ENCODE results near the gene ARMC10.

The ARMC10 gene

DNA sequence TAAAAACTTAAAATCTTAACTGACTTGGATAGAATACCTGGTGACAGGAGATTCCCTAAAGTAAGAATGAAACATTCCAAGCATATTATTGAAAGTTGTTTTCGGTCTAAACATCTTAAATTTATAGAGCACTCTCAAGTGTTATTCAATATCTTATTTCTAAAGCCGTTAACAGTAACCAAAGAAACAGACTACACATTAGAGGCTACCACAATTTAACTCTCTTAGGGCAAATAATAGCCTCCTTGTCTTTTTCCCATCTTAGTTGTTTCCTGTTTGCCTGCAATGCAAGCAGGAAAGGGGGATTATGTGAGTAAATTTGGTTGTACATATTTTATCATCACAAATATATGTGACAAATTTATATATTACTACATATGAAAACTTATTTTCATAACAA, 42.5 kb downstream of the ARMC10 start:
- Histone ChIP-seq H3K36me3 (ENCODE audit: control insufficient read depth in 1 of 2, insufficient read depth in 2 of 2, low read length in 2 of 2) (peaks cover 0 to 3% of the 10 kb centered on the region in 2 experiments), H3K14ac (ENCODE audit: low read length) (no peak overlapping the region), H3K27me3 (ENCODE audit: insufficient read depth, low read length) (no peaks in the 10 kb centered on the region), H3K27ac (ENCODE audit: low read depth, low read length) (no peak overlapping the region), H2BK120ac (ENCODE audit: insufficient read depth, low read length, poor library complexity) (no peak overlapping the region), H2BK5ac (ENCODE audit: low read depth, low read length, poor library complexity) (no peak overlapping the region), H4K91ac (ENCODE audit: low read depth, low read length) (no peak overlapping the region), H3K9ac (ENCODE audit: low read length) (no peak overlapping the region), H3K79me1 (ENCODE audit: low read length) (no peaks in the 10 kb centered on the region), H2BK12ac (ENCODE audit: low read length) (no peak overlapping the region), H3K4me3 (ENCODE audit: low read depth, low read length) (no peak overlapping the region), H3K4ac (ENCODE audit: low read depth, low read length) (no peak overlapping the region), H3K4me2 (ENCODE audit: low read length) (no peak overlapping the region), H3K79me2 (ENCODE audit: control insufficient read depth, insufficient read depth, low read length, poor library complexity) (no peaks in the 10 kb centered on the region), H4K12ac (ENCODE audit: low read depth, low read length) (no peak overlapping the region), H3K18ac (ENCODE audit: low read length) (no peak overlapping the region), H4K8ac (ENCODE audit: low read depth, low read length) (no peak overlapping the region), H2AFZ (ENCODE audit: insufficient read depth, low read length, poor library complexity) (no peak overlapping the region), H2AK5ac (ENCODE audit: low read length) (no peak overlapping the region), H3K4me1 (ENCODE audit: control insufficient read depth in 1 of 2, insufficient read depth in 2 of 2, low read length in 2 of 2) (no peaks in the 10 kb centered on the region), H3K23ac (ENCODE audit: low read length) (no peak overlapping the region), H3K9me3 (ENCODE audit: insufficient read depth, low read depth, low read length) (no peaks in the 10 kb centered on the region)
- no peak for DNase-seq
- WGBS (ENCODE audit: extremely low coverage, insufficient coverage, insufficient read length): no CpG with 5 or more reads among the region's 2 CpGs

DNA sequence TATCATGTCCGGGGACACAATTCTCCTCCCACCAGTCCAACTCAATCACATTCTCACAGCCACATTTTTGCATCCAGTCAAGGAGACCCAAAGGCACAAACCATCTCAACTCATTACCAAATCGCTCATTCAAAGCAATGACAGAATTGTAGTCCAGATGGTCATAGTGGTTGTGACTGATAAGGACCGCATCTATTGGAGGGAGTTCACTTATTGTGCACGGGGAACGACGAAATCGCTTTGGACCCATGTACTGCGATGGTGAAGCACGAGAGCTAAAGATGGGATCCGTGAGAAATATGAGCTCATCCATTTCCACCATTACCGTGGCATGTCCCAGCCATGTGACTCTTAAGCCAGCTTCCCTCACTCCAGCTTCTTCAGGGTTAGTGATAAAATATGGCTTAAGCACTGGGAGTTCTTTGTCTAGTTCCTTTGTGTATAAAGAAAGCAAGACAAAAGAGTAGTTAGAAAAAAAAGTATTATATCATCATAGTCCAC, 44.9 kb downstream of the ARMC10 start:
- no CpG with 5 or more reads among the region's 11 CpGs for WGBS (ENCODE audit: extremely low coverage, insufficient coverage, insufficient read length)

DNA sequence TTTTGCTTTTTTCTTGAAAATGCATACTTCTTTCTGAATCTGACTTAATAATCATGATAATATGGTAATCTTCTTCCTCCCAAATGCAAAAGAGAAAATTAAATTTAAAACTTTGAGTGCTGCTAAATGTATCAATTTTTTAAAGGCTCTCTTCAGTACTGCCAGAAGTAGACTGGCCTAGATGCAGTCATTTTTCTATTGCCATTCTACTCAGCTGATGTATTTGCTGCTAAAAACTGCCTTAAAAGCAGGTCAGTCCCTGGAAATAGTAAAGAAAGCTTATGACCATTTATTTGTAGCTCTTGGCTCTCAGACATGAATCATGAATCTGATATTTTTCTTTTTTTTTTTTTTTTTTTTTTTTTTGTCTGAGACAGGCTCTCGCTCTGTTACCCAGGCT, 45.4 kb downstream of the ARMC10 start:
- Histone ChIP-seq H3K23ac (ENCODE audit: low read length) (no peak overlapping the region), H3K79me1 (ENCODE audit: low read length) (no peaks in the 10 kb centered on the region), H3K4me3 (ENCODE audit: low read depth, low read length) (no peak overlapping the region), H3K14ac (ENCODE audit: low read length) (no peak overlapping the region), H3K9me3 (ENCODE audit: insufficient read depth, low read depth, low read length) (no peaks in the 10 kb centered on the region), H3K9ac (ENCODE audit: low read length) (no peak overlapping the region), H3K36me3 (ENCODE audit: control insufficient read depth in 1 of 2, insufficient read depth in 2 of 2, low read length in 2 of 2) (peaks cover 0 to 3% of the 10 kb centered on the region in 2 experiments), H4K8ac (ENCODE audit: low read depth, low read length) (no peak overlapping the region), H3K4me2 (ENCODE audit: low read length) (no peak overlapping the region), H4K12ac (ENCODE audit: low read depth, low read length) (no peak overlapping the region), H3K27me3 (ENCODE audit: insufficient read depth, low read length) (no peaks in the 10 kb centered on the region), H2AK5ac (ENCODE audit: low read length) (no peak overlapping the region), H3K79me2 (ENCODE audit: control insufficient read depth, insufficient read depth, low read length, poor library complexity) (no peaks in the 10 kb centered on the region), H3K4me1 (ENCODE audit: control insufficient read depth in 1 of 2, insufficient read depth in 2 of 2, low read length in 2 of 2) (no peaks in the 10 kb centered on the region), H2BK5ac (ENCODE audit: low read depth, low read length, poor library complexity) (no peak overlapping the region), H3K4ac (ENCODE audit: low read depth, low read length) (no peak overlapping the region), H4K91ac (ENCODE audit: low read depth, low read length) (no peak overlapping the region), H3K18ac (ENCODE audit: low read length) (no peak overlapping the region), H3K27ac (ENCODE audit: low read depth, low read length) (no peak overlapping the region), H2AFZ (ENCODE audit: insufficient read depth, low read length, poor library complexity) (no peak overlapping the region), H2BK120ac (ENCODE audit: insufficient read depth, low read length, poor library complexity) (no peak overlapping the region), H2BK12ac (ENCODE audit: low read length) (no peak overlapping the region)
- no CpG with 5 or more reads among the region's 1 CpG for WGBS (ENCODE audit: extremely low coverage, insufficient coverage, insufficient read length)
- DNase-seq: no peak

More for the DNA sequence above, 44.9 kb downstream of the ARMC10 start:
- H3K9ac ChIP-seq (ENCODE audit: low read length): no peak overlapping the region
- no peak overlapping the region for H3K18ac ChIP-seq (ENCODE audit: low read length)
- H3K4me1 ChIP-seq (ENCODE audit: control insufficient read depth in 1 of 2, insufficient read depth in 2 of 2, low read length in 2 of 2): no peaks in the 10 kb centered on the region
- H3K4me3 ChIP-seq (ENCODE audit: low read depth, low read length): no peak overlapping the region
- no peak overlapping the region for H4K91ac ChIP-seq (ENCODE audit: low read depth, low read length)
- H2BK5ac ChIP-seq (ENCODE audit: low read depth, low read length, poor library complexity): no peak overlapping the region
- H3K79me2 ChIP-seq (ENCODE audit: control insufficient read depth, insufficient read depth, low read length, poor library complexity): no peaks in the 10 kb centered on the region
- no peak overlapping the region for H2BK120ac ChIP-seq (ENCODE audit: insufficient read depth, low read length, poor library complexity)
- no peak overlapping the region for H3K4ac ChIP-seq (ENCODE audit: low read depth, low read length)
- H3K14ac ChIP-seq (ENCODE audit: low read length): no peak overlapping the region
- no peak overlapping the region for H2AFZ ChIP-seq (ENCODE audit: insufficient read depth, low read length, poor library complexity)
- no peaks in the 10 kb centered on the region for H3K9me3 ChIP-seq (ENCODE audit: insufficient read depth, low read depth, low read length)
- H2AK5ac ChIP-seq (ENCODE audit: low read length): no peak overlapping the region
- H3K27ac ChIP-seq (ENCODE audit: low read depth, low read length): no peak overlapping the region
- H2BK12ac ChIP-seq (ENCODE audit: low read length): no peak overlapping the region
- H3K27me3 ChIP-seq (ENCODE audit: insufficient read depth, low read length): no peaks in the 10 kb centered on the region
- H3K4me2 ChIP-seq (ENCODE audit: low read length): no peak overlapping the region
- no peak overlapping the region for H4K8ac ChIP-seq (ENCODE audit: low read depth, low read length)
- H4K12ac ChIP-seq (ENCODE audit: low read depth, low read length): no peak overlapping the region
- no peaks in the 10 kb centered on the region for H3K79me1 ChIP-seq (ENCODE audit: low read length)
- DNase-seq: no peak
- peaks cover 0 to 3% of the 10 kb centered on the region in 2 experiments for H3K36me3 ChIP-seq (ENCODE audit: control insufficient read depth in 1 of 2, insufficient read depth in 2 of 2, low read length in 2 of 2)
- no peak overlapping the region for H3K23ac ChIP-seq (ENCODE audit: low read length)

DNA sequence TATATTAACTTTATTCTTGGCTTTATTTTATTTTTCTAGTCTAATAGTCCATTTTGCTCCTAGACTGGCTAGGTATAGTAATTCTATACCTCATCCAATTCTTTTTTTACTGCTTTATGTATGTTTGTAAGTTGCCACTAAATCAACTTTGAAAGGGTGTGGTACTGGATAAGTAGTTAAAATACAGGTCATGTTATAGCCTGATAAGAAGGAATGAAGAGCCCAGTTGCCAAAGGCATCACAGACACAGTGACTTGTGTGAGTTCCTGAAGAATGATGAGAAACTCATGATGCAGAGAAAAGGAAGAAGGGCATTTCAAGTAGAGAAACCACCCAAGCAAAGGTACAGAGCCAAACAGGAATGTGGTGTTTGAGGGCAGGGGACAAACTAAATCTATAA, 46.7 kb downstream of the ARMC10 start:
- H4K12ac ChIP-seq (ENCODE audit: low read depth, low read length): no peak overlapping the region
- no peak overlapping the region for H4K8ac ChIP-seq (ENCODE audit: low read depth, low read length)
- no peak overlapping the region for H3K4me2 ChIP-seq (ENCODE audit: low read length)
- no peaks in the 10 kb centered on the region for H3K9me3 ChIP-seq (ENCODE audit: insufficient read depth, low read depth, low read length)
- no peaks in the 10 kb centered on the region for H3K79me1 ChIP-seq (ENCODE audit: low read length)
- H3K18ac ChIP-seq (ENCODE audit: low read length): no peak overlapping the region
- peaks cover 0 to 3% of the 10 kb centered on the region in 2 experiments for H3K36me3 ChIP-seq (ENCODE audit: control insufficient read depth in 1 of 2, insufficient read depth in 2 of 2, low read length in 2 of 2)
- H3K4me3 ChIP-seq (ENCODE audit: low read depth, low read length): no peak overlapping the region
- no peak overlapping the region for H2BK120ac ChIP-seq (ENCODE audit: insufficient read depth, low read length, poor library complexity)
- no peak overlapping the region for H3K4ac ChIP-seq (ENCODE audit: low read depth, low read length)
- no peak overlapping the region for H3K9ac ChIP-seq (ENCODE audit: low read length)
- no peak overlapping the region for H3K27ac ChIP-seq (ENCODE audit: low read depth, low read length)
- H2BK5ac ChIP-seq (ENCODE audit: low read depth, low read length, poor library complexity): no peak overlapping the region
- no peak overlapping the region for H3K23ac ChIP-seq (ENCODE audit: low read length)
- H4K91ac ChIP-seq (ENCODE audit: low read depth, low read length): no peak overlapping the region
- no peaks in the 10 kb centered on the region for H3K79me2 ChIP-seq (ENCODE audit: control insufficient read depth, insufficient read depth, low read length, poor library complexity)
- no peak overlapping the region for H2BK12ac ChIP-seq (ENCODE audit: low read length)
- no peak overlapping the region for H3K14ac ChIP-seq (ENCODE audit: low read length)
- DNase-seq: no peak
- H2AFZ ChIP-seq (ENCODE audit: insufficient read depth, low read length, poor library complexity): no peak overlapping the region
- H3K4me1 ChIP-seq (ENCODE audit: control insufficient read depth in 1 of 2, insufficient read depth in 2 of 2, low read length in 2 of 2): no peaks in the 10 kb centered on the region
- H3K27me3 ChIP-seq (ENCODE audit: insufficient read depth, low read length): no peaks in the 10 kb centered on the region
- no peak overlapping the region for H2AK5ac ChIP-seq (ENCODE audit: low read length)
